Measurements from ENCODE around the gene METAP1D. TPM values are rescaled to one million over a fixed set of nuclear protein-coding genes. Genes with fewer than 3 reads are reported as not detected.

Gene METAP1D
- total RNA-seq, 3 donors from 2014 or later = 6.2 to 12.5 (median 7.8) TPM

- no peaks in the 10 kb centered on the region for H3K27me3 ChIP-seq
- H3K36me3 ChIP-seq = no peaks in the 10 kb centered on the region
- no peaks in the 10 kb centered on the region for H3K9me3 ChIP-seq
- H3K4me1 ChIP-seq = no peaks in the 10 kb centered on the region
- intact Hi-C loops (cut with DNase I; ENCODE audit: low total_unique reads) = no loop called here
- no peak for DNase-seq (ENCODE audit: low spot score in 2 of 2)
- H3K27ac ChIP-seq = no peak overlapping the region
- no peak for TF ChIP-seq POLR2A (IDR thresholded peaks at IDR 0.05)
- TF ChIP-seq CTCF (IDR thresholded peaks at IDR 0.05) = no peak
- no peak for TF ChIP-seq POLR2AphosphoS5 (IDR thresholded peaks at IDR 0.05)
- no peak overlapping the region for H3K4me3 ChIP-seq
Observed at GRCh38 chr2:172007372-172007771, 7.6 kb downstream of the METAP1D start.

GRCh38 chr2:172009823-172010222 lies 10.1 kb downstream of the METAP1D start:
- Histone ChIP-seq H3K27ac (no peak overlapping the region), H3K36me3 (no peaks in the 10 kb centered on the region), H3K4me3 (no peak overlapping the region), H3K27me3 (no peaks in the 10 kb centered on the region), H3K4me1 (no peaks in the 10 kb centered on the region), H3K9me3 (no peaks in the 10 kb centered on the region)
- TF ChIP-seq POLR2A (IDR thresholded peaks at IDR 0.05) = no peak
- TF ChIP-seq CTCF (IDR thresholded peaks at IDR 0.05) = no peak
- no peak for TF ChIP-seq POLR2AphosphoS5 (IDR thresholded peaks at IDR 0.05)
- intact Hi-C loops (cut with DNase I; ENCODE audit: low total_unique reads) = no loop called here
- no peak for DNase-seq (ENCODE audit: low spot score in 2 of 2)

- Histone ChIP-seq H3K27ac (no peak overlapping the region), H3K36me3 (no peaks in the 10 kb centered on the region), H3K9me3 (no peaks in the 10 kb centered on the region), H3K4me3 (no peak overlapping the region), H3K27me3 (no peaks in the 10 kb centered on the region), H3K4me1 (no peaks in the 10 kb centered on the region)
- intact Hi-C loops (cut with DNase I; ENCODE audit: low total_unique reads) = no loop called here
- no peak for TF ChIP-seq POLR2AphosphoS5 (IDR thresholded peaks at IDR 0.05)
- no peak for TF ChIP-seq CTCF (IDR thresholded peaks at IDR 0.05)
- no peak for TF ChIP-seq POLR2A (IDR thresholded peaks at IDR 0.05)
- no peak for DNase-seq (ENCODE audit: low spot score in 2 of 2)
Observed at GRCh38 chr2:172011812-172012575, 12.2 kb downstream of the METAP1D start.

DNA sequence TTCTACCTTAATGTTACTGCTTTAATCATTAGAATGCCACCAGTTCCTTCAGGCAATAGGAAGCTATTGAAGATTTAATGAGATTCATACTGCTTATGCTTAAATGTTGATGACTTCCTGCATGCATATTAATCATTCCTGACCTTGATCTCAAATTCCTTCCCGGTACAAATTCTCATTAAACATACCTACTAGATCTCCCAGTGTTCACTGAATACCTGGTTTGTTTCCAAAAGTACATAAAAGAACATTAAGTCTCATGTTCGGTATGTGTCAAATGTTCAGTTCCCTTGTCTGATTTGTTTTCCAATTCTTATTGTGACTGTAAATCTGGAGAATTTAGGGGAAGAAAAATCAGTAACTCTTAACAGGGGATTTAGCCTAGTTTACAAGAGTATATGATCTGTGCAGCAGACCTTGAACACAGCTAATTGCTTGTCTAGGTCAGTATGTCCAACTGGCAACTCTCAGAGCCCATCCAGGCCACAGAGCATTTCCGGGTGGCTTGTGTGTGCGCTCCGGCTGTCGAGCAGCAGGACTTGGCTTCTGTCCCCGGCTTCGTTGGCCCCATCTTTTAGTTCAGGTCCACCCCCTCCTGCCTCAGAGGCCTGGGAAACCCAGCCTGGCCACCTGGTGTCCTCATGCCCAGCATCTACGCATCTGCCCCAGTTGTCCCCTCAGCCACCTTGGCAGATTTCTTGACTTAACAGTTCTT lies 13.1 kb downstream of the METAP1D start:
- Histone ChIP-seq H3K27me3 (no peaks in the 10 kb centered on the region), H3K27ac (no peak overlapping the region), H3K36me3 (no peaks in the 10 kb centered on the region), H3K4me3 (no peak overlapping the region), H3K9me3 (no peaks in the 10 kb centered on the region), H3K4me1 (no peaks in the 10 kb centered on the region)
- DNase-seq (ENCODE audit: low spot score in 2 of 2) = no peak
- intact Hi-C loops (cut with DNase I; ENCODE audit: low total_unique reads) = no loop called here
- TF ChIP-seq POLR2AphosphoS5 (IDR thresholded peaks at IDR 0.05) (no peak), POLR2A (IDR thresholded peaks at IDR 0.05) (no peak), CTCF (IDR thresholded peaks at IDR 0.05) (no peak)

GRCh38 chr2:172013396-172013795 lies 13.6 kb downstream of the METAP1D start:
- Histone ChIP-seq H3K4me1 (no peaks in the 10 kb centered on the region), H3K9me3 (no peaks in the 10 kb centered on the region), H3K27me3 (no peaks in the 10 kb centered on the region), H3K27ac (no peak overlapping the region), H3K4me3 (no peak overlapping the region), H3K36me3 (no peaks in the 10 kb centered on the region)
- TF ChIP-seq CTCF (IDR thresholded peaks at IDR 0.05) = no peak
- no peak for TF ChIP-seq POLR2AphosphoS5 (IDR thresholded peaks at IDR 0.05)
- TF ChIP-seq POLR2A (IDR thresholded peaks at IDR 0.05) = no peak
- intact Hi-C loops (cut with DNase I; ENCODE audit: low total_unique reads) = no loop called here
- DNase-seq (ENCODE audit: low spot score in 2 of 2) = no peak

All from breast epithelium (tissue), 4 donors.